Upper lobe of left lung (tissue), 6 donors: ENCODE measurements around the gene ACSM2B. TPM values are rescaled to one million over a fixed set of nuclear protein-coding genes. Genes with fewer than 3 reads are reported as not detected.
"Not testable (repeated sequence)": the region's sequence is repeated elsewhere in the genome, so short reads cannot be mapped to it uniquely, and the experiment has no call there.

Experiments used
- ATAC-seq, 2 donors: fragments of 200-7000 bp; cut with Tn5 transposase; one replicate each; pipeline ENCODE4 v1.9.1; 2022; ENCODE audit warnings: mild to moderate bottlenecking in 2 of 2, moderate library complexity in 2 of 2; ENCODE audit not compliant: low FRiP score in 2 of 2
- DNase-seq, 2 donors: peaks; one replicate each; pipeline ENCODE4 v3.0.0-alpha.2; 2019 to 2020
- H3K27ac ChIP-seq, 4 donors: fragments of 200-600 bp; sonication (generic); one replicate each; pipeline ENCODE4 v1.5.1; 2016 to 2019
- H3K27me3 ChIP-seq, 4 donors: fragments of 200-600 bp; sonication (generic); one replicate each; pipeline ENCODE4 v1.5.1; 2017 to 2019
- H3K36me3 ChIP-seq, 4 donors: fragments of 200-600 bp; sonication (generic); one replicate each; pipeline ENCODE4 v1.5.1; 2016 to 2019
- H3K4me1 ChIP-seq, 4 donors: fragments of 200-600 bp; sonication (generic); one replicate each; pipeline ENCODE4 v1.5.1; 2018 to 2019
- H3K4me3 ChIP-seq, 4 donors: fragments of 200-600 bp; sonication (generic); one replicate each; pipeline ENCODE4 v1.5.1; 2017 to 2019; ENCODE audit warnings: mild to moderate bottlenecking in 2 of 4, moderate library complexity in 1 of 4
- H3K9me3 ChIP-seq, 4 donors: fragments of 200-600 bp; sonication (generic); one replicate each; pipeline ENCODE4 v1.5.1; 2018 to 2019
- EP300 ChIP-seq, 4 donors: sonication (generic); formaldehyde crosslinking; IDR thresholded peaks; one replicate each; pipeline ENCODE4 v1.5.1; 2017; ENCODE audit warnings: antibody characterized with exemption in 4 of 4, control low read depth in 2 of 4
- POLR2A ChIP-seq, 4 donors: fragments of 450-650 bp; IDR thresholded peaks; one replicate each; pipeline ENCODE4 v1.5.1; 2016 to 2017; ENCODE audit warnings: antibody characterized with exemption in 4 of 4, mild to moderate bottlenecking in 2 of 4
- POLR2AphosphoS5 ChIP-seq, 2 donors: sonication (generic); formaldehyde crosslinking; IDR thresholded peaks; one replicate each; pipeline ENCODE4 v1.5.1; 2017; ENCODE audit warnings: antibody characterized with exemption in 2 of 2
- WGBS, 2 donors: methylation state at CpG; one replicate each; pipeline ENCODE4 v1.1.5; 2017 to 2018; 5-methylcytosine and 5-hydroxymethylcytosine counted together
- total RNA-seq, 6 donors: library from RNA; depleted of rRNA in 4 of 6; stranded (reverse); fragments of >200 nt in 4 of 6; gene quantifications; one replicate each; pipeline versions ENCODE4 v1.1.0 to v1.2.1, GENCODE V29; 2016 to 2021
- TF ChIP-seq, protein P1 (sequence below), 6 experiments: fragments of 450-650 bp in 4 of 6; fragments of 200-600 bp in 2 of 6; sonication (generic) in 2 of 6; IDR thresholded peaks; one replicate each; pipeline ENCODE4 v1.5.1; 2016 to 2019; ENCODE audit warnings: antibody characterized with exemption in 6 of 6
- donor health status: DM: no; HTN: no; CAD: no; lungs with moderate emphysema.
- donor health status: DM: no; HTN: yes; CAD: no; lungs with severe emphysema.

The ACSM2B gene
- total RNA-seq, 6 donors from 2014 or later, result 0.17 to 0.34 (median 0.20) TPM; not detected in 3

DNA sequence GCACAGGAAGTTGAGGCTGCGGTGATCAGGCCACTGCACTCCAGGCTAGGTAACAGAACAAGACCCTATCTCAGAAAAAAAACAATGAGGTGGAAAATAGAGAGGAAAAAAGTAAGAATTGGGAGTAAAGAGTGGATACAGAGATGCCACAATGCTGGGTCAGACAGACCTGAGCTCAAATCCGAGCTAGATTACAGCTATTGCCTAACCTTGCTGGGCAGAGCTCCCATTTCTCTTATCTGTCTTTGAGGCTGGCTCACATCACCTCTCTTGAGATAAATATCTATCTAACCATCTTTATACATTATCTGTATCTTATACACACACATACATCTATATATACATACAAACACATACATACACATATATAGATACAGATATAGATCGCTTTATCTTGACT, 59.0 kb downstream of the ACSM2B start:
- 76 to 78% methylated on average over 3 of the region's 3 CpGs for WGBS, 2 donors
- Histone ChIP-seq H3K9me3 (no peaks in the 10 kb centered on the region), H3K27ac (no peak overlapping the region), H3K27me3 (no peaks in the 10 kb centered on the region), H3K4me3 (no peak overlapping the region), H3K4me1 (no peaks in the 10 kb centered on the region), H3K36me3 (no peaks in the 10 kb centered on the region)
- ATAC-seq, result no peak
- TF ChIP-seq POLR2AphosphoS5 (IDR thresholded peaks at IDR 0.05) (no peak), POLR2A (IDR thresholded peaks at IDR 0.05) (no peak)
- TF ChIP-seq, protein P1, sequence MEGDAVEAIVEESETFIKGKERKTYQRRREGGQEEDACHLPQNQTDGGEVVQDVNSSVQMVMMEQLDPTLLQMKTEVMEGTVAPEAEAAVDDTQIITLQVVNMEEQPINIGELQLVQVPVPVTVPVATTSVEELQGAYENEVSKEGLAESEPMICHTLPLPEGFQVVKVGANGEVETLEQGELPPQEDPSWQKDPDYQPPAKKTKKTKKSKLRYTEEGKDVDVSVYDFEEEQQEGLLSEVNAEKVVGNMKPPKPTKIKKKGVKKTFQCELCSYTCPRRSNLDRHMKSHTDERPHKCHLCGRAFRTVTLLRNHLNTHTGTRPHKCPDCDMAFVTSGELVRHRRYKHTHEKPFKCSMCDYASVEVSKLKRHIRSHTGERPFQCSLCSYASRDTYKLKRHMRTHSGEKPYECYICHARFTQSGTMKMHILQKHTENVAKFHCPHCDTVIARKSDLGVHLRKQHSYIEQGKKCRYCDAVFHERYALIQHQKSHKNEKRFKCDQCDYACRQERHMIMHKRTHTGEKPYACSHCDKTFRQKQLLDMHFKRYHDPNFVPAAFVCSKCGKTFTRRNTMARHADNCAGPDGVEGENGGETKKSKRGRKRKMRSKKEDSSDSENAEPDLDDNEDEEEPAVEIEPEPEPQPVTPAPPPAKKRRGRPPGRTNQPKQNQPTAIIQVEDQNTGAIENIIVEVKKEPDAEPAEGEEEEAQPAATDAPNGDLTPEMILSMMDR (IDR thresholded peaks at IDR 0.05), result no peak
- DNase-seq, result no peak

DNA sequence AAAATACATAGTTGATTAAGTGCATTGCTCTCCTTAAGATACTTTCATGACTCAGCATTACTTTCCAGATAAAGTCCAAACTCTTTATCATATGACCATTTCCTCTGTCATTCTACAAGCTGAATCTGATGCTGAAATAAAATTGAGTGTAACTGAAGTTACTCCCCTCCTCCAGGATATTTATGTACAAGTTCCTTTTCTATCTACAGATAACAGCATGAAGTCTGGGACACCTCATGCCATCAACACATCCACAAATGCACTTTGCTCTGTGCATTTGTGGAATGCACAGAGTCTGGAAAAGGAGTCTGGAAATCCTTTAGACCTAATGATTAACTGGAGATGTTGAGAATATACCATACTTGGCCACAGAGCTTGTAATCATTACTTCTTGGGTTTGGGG, 60.5 kb downstream of the ACSM2B start:
- TF ChIP-seq POLR2AphosphoS5 (IDR thresholded peaks at IDR 0.05), result no peak
- no peak for TF ChIP-seq EP300 (IDR thresholded peaks at IDR 0.05)
- TF ChIP-seq, protein P1 (IDR thresholded peaks at IDR 0.05), result no peak
- no peak for TF ChIP-seq POLR2A (IDR thresholded peaks at IDR 0.05)
- Histone ChIP-seq H3K27me3 (no peaks in the 10 kb centered on the region), H3K4me1 (no peaks in the 10 kb centered on the region), H3K4me3 (no peak overlapping the region), H3K9me3 (no peaks in the 10 kb centered on the region), H3K36me3 (no peaks in the 10 kb centered on the region), H3K27ac (no peak overlapping the region)
- no peak for DNase-seq
- no peak for ATAC-seq

DNA sequence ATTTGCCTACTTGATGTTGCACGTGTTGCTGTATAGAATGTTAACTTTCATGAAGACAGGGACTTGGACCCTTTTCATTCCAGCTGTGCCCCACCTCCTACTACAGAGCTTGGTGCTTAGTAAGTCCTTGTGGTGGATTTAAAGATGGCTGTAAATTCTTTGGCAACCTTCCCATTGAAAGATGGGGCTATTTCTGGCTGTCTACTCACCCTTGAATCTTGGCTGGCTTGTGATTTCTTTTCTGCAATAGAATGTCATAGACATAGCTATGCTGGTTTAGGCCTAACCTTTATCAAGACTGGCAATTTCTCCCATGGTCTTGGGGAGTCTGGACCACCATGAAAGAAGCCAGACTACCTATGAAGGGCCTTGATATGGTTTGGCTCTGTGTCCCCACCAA, 65.8 kb downstream of the ACSM2B start:
- Histone ChIP-seq H3K27ac (no peak overlapping the region), H3K4me1 (no peaks in the 10 kb centered on the region), H3K4me3 (no peak overlapping the region), H3K27me3 (no peaks in the 10 kb centered on the region), H3K9me3 (peaks cover 0 to 13% (median 5%) of the 10 kb centered on the region in 4 donors), H3K36me3 (no peaks in the 10 kb centered on the region)
- WGBS, 2 donors, result 53 to 65% methylated on average over 1 of the region's 1 CpG
- TF ChIP-seq POLR2AphosphoS5 (IDR thresholded peaks at IDR 0.05) (no peak), POLR2A (IDR thresholded peaks at IDR 0.05) (no peak), EP300 (IDR thresholded peaks at IDR 0.05) (no peak)
- TF ChIP-seq, protein P1 (IDR thresholded peaks at IDR 0.05), result no peak
- DNase-seq (no peak), ATAC-seq (no peak)

DNA sequence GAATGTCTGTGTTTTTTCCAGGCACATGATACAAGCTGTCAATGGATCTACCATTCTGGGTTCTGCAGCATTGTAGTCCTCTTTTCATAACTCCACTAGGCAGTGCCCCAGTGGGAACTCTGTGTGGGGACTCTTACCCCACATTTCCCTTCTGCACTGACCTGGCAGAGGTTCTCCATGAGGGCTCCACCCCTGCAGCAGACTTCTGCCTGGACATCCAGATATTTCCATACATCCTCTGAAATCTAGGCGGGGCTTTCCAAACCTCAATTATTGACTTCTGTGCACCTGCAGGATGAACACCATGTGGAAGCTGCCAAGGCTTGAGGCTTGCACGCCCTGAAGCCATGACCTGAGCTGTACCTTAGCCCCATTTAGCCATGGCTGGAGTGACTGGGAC, 68.9 kb downstream of the ACSM2B start:
- WGBS, 2 donors, result 52 to 70% methylated on average over 2 of the region's 2 CpGs
- TF ChIP-seq, protein P1 (IDR thresholded peaks at IDR 0.05), result no peak
- TF ChIP-seq POLR2AphosphoS5 (IDR thresholded peaks at IDR 0.05) (no peak), POLR2A (IDR thresholded peaks at IDR 0.05) (no peak)
- Histone ChIP-seq H3K9me3 (peaks cover 0 to 13% (median 5%) of the 10 kb centered on the region in 4 donors), H3K27me3 (no peaks in the 10 kb centered on the region), H3K27ac (no peak overlapping the region), H3K4me1 (no peaks in the 10 kb centered on the region), H3K4me3 (no peak overlapping the region), H3K36me3 (no peaks in the 10 kb centered on the region)
- DNase-seq, result no peak
- ATAC-seq, result no peak

DNA sequence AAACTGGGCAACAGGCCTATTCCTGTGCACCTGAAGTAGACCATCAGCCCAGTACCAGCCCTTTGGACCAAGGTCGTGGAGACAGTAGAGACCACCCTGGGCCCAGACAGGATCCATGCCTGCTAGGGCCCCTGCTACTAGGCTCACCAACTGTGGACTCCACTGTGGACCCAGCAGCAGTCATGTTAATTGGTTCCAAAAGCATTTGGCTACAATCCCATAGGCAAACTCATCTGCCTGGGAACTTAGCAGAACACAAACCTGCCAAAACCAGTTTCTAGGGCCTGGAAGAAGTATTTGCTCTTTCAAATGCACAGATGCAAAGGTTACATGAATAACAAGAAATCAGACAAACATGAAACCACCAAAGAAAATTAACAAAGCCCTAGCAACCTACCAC, 71.7 kb downstream of the ACSM2B start:
- WGBS, 2 donors, result 64% methylated on average over 1 of the region's 1 CpG; no CpG with 5 or more reads in 1 of the 2 donors
- Histone ChIP-seq H3K27ac (no peak overlapping the region), H3K4me3 (no peak overlapping the region), H3K36me3 (no peaks in the 10 kb centered on the region), H3K4me1 (no peaks in the 10 kb centered on the region), H3K9me3 (peaks cover 0 to 13% (median 5%) of the 10 kb centered on the region in 4 donors), H3K27me3 (no peaks in the 10 kb centered on the region)
- ATAC-seq (no peak), DNase-seq (no peak)
- TF ChIP-seq, protein P1 (IDR thresholded peaks at IDR 0.05), result no peak
- TF ChIP-seq POLR2AphosphoS5 (IDR thresholded peaks at IDR 0.05) (no peak), EP300 (IDR thresholded peaks at IDR 0.05) (no peak), POLR2A (IDR thresholded peaks at IDR 0.05) (no peak)

DNA sequence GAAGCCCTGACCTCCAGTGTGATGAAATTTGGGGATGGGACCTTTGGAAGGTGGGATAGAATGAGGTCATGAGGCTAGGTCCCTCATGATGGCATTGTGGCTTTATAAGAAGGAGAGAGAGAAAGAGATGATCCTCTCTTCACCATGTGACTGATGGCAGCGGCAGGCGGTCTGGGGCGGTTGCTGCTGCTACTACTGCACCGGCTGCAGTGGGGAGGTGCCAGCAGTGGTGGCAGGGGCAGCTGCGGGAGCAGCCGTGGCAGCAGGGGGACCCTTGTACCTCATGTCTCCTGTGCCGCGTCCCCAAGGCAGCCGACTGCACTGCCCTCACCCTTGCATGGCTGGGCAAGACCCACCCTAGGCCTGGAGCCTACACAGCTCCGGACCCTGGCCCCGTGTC, 84.7 kb downstream of the ACSM2B start:
- H3K36me3 ChIP-seq, ATAC-seq, H3K4me3 ChIP-seq, H3K27me3 ChIP-seq, DNase-seq, H3K27ac ChIP-seq, H3K9me3 ChIP-seq, H3K4me1 ChIP-seq: not testable (repeated sequence)
- WGBS, 2 donors, result no CpG with 5 or more reads among the region's 11 CpGs

DNA sequence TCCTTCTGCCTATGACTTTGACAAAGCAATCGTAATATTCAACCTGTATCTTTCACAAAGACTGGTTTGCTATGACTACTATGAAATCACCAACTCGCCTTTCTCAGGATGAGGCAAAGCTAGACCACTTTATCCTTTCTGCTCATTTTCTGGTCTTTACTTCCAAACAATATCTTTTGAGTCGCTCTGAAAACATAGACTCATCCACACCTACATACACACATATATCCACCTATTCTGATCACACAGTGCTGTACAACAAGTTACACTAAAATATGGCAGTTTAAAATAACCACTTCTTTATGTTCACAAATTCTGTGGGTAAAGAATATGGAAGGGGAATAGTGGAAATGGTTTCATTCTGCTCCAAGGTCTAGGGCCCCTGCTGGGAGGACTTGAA, 85.2 kb downstream of the ACSM2B start:
- not testable (repeated sequence) for H3K27ac ChIP-seq, H3K9me3 ChIP-seq, DNase-seq, H3K4me3 ChIP-seq, ATAC-seq, H3K36me3 ChIP-seq, H3K27me3 ChIP-seq, H3K4me1 ChIP-seq
- no CpG with 5 or more reads among the region's 3 CpGs for WGBS, 2 donors
